GM12875 (cell line): Measurements from ENCODE around the gene ASCL2.

ENCODE experiments used
- H3K4me3 ChIP-seq: one replicate; pipeline ENCODE4 v1.5.1; 2011; ENCODE audit warnings: low read depth, low read length, control low read depth
- CTCF ChIP-seq: IDR thresholded peaks from 2 replicates; pipeline ENCODE4 v1.5.1; 2011; ENCODE audit warnings: low read depth, mild to moderate bottlenecking, control low read depth, inconsistent platforms, low read length, moderate library complexity, borderline replicate concordance; ENCODE audit not compliant: insufficient read depth

ASCL2 gene

GRCh38 chr11:2256293-2256913, 14.0 kb downstream of the ASCL2 start:
- H3K4me3 ChIP-seq, result no peak overlapping the region
- TF ChIP-seq CTCF, result no peak

- no peak overlapping the region for H3K4me3 ChIP-seq
- TF ChIP-seq CTCF, result no peak
These were observed 18.4 kb downstream of the ASCL2 start for GRCh38 chr11:2252018-2252417.

- no peak for TF ChIP-seq CTCF
- H3K4me3 ChIP-seq, result no peak overlapping the region
These were observed 19.2 kb downstream of the ASCL2 start for GRCh38 chr11:2251138-2251537.

- TF ChIP-seq CTCF, result no peak
These were observed 19.9 kb downstream of the ASCL2 start for GRCh38 chr11:2250485-2250884.

GRCh38 chr11:2250041-2250440, 20.3 kb downstream of the ASCL2 start:
- TF ChIP-seq CTCF, result no peak
- no peak overlapping the region for H3K4me3 ChIP-seq

More at GRCh38 chr11:2250485-2250884, 19.9 kb downstream of the ASCL2 start:
- no peak overlapping the region for H3K4me3 ChIP-seq

- no peak for TF ChIP-seq CTCF
These were observed 21.0 kb downstream of the ASCL2 start for GRCh38 chr11:2249189-2249916.

GRCh38 chr11:2248762-2249161, 21.6 kb downstream of the ASCL2 start:
- no peak for TF ChIP-seq CTCF
- H3K4me3 ChIP-seq, result no peak overlapping the region

More at GRCh38 chr11:2249189-2249916, 21.0 kb downstream of the ASCL2 start:
- H3K4me3 ChIP-seq, result no peak overlapping the region
